HG02938 (cell line): Measurements from ENCODE around the gene SYNGR2.

Source experiments
- ATAC-seq: cut with Tn5 transposase; IDR thresholded peaks from one replicate; pipeline ENCODE4 v1.9.1; 2021; ENCODE audit warnings: mild to moderate bottlenecking, moderate library complexity; ENCODE audit not compliant: unreplicated experiment

The SYNGR2 gene

DNA sequence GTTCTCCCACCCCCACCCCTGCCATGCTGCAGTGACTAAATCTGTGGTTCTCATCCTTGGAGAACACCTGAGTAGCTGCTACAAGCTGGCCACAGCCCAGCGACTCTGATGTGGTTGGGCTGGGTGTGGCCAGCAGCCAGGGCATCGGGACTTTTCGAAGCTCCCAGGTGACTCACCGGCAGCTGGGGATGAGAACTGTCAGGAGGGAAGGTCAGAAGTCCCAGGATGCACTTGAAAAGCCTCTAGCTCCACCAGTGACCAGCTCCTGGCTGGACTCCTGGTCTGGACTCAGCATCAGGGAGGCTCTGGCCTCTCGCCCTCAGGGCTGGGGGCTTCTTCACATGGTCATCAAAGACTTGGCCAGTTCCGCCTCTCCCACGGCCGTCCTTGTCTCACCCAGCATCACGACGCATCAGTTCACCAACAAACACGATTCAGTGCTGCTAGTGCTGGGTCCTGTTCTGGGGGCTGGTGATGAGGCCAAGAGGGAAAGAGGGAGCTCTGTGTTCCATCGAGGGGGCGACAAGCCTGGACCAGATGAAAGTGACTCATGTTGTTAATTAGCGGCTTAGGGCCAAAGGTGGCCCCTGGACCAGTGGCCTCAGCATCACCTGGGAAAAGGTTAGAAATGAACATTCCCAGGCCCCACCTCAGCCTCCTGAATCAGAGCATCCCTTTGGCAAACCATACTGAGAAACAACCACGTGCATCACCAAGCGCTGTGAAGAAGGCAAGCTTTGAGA lies 26.1 kb upstream of the SYNGR2 start:
- ATAC-seq: no peak

- ATAC-seq: no peak
Observed at GRCh38 chr17:78143214-78144146, 24.9 kb upstream of the SYNGR2 start.

DNA sequence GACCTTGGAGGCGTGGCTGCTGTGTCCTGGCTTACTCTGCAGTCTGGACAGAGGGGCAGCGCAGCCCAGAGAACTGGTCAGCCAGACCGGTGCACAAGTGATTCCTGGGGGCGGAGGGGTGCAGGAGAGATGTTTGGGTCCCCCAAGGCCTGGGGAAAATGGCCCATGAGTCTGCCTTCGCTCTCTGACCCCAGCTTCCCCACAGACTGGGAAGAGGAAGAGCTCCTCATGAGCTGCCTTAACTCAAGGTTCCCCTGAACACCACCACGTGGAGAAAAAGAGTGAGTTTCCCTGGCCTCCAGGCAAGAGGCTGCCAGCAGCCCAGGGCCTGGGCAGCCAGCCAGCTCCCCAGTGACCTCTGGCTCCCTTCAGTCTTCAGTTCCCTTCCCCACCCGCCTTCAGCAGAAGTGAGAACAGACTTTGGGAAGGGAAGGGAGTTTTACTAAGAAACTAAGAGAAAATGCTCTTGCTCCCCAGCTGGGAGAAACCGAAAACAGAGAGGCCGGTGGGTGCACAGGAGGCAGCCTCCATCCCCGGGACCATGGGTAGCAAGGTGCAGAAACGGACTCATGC lies 24.1 kb upstream of the SYNGR2 start:
- ATAC-seq: no peak

DNA sequence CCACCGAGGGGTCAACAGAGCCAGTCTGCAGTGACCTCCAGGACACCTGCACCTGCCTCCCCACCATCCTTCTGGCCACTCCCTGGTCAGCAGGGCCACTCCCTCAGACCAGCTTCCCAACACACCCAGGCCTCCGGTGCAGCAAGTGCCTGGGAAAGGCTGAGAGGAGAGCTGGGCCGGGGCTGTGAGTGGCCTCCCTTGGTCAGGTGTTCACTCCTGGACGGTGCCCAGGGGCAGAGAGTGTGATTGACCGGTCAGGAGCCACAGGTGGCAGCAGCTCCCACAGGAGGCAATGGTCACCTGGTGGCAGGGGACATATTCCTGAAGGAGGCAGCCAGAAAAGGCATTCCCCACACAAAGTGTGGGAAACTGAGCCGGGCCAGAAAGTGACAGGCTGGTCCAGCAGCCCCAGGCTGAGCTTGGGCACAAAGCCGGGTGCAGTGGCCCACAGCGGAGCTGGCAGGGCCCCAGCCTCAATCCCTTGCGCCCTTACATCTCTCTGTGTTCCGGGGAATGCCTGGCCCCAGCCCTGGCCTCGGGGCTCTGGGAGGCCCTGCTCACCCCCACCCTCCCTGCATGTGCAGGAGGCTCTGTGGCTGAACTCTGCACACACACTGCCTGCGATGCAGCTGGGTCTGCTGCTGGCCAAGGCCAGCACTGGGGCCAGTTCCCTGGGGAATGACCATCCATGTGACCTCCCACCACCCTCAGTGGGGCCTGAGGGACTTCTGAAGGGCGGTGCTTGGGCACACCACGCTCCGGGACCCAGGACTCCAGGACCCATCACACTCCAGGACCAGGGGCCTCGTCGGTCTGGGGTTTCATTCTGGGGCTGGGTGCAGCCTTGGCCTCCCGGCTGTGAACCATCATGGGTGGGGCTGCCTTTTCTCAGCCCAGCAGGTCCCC lies 23.4 kb upstream of the SYNGR2 start:
- no peak for ATAC-seq

- ATAC-seq: no peak
Observed at GRCh38 chr17:78146471-78146869, 21.9 kb upstream of the SYNGR2 start.

GRCh38 chr17:78146881-78147280 lies 21.5 kb upstream of the SYNGR2 start:
- ATAC-seq: no peak

DNA sequence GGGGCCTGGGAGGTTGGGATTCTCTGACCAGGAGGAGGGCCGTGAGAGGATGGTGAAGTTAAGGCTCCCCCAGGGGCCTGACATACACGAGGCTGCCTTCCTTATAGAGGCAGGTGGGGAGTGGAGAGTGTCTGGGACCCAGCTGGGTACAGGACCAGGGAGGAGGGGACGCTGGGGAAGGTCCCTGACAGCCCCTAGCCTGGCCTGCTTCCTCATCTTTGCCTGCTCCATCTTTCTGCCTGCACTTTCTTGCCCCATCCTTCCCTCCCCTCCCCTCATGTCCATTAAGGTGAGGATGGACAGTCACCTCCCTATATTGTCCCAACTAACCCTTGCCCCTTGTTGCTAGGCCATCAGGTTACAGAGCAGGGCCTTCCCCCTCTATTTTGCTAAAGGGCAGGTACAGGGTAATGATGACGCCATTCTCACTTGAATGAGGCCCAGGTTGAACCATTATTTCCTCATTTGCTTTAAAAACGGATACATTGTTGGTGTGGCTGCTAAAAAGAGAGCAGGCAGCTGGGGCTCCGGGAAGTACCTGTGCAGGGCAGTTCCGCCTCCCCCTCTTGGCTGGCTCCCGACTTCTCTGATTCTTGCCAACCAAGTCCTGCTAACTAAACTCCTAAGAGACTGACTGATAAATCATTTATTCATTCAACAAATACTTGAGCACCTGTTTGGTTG lies 20.9 kb upstream of the SYNGR2 start:
- ATAC-seq: no peak

DNA sequence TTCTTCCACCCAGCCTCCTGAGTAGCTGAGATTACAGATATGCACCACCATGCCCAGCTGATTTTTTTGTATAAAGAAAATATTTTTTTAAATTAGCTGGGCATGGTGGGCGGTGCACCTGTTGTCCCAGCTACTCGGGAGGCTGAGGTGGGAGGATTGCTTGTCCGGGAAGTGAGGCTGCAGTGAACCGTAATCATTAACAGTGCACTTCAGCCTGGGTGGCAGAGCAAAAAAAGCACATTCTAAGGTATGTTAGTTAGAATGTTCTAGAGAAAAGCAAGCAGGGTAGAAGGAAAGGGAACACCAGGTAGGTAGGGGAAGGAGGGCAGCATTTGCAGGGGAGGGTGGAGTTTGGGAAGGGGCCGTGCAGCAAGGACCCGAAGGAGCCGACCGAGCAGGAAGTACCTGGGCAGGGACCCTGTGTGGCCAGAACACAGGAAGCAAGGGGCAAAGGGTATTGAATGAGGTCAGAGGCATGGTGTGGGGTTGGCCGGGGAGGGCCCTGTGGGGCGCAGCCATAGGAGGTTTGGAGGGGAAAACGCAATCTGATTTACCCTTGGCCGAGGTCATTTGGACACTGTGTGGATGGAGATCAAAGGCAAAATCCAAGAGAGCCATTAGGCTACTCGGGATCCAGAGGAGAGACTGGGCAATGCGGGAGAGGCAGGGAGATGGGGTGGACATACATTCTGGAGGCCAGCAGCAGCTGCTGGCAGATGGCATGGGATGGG lies 19.9 kb upstream of the SYNGR2 start:
- no peak for ATAC-seq

GRCh38 chr17:78151514-78152008 lies 16.8 kb upstream of the SYNGR2 start:
- no peak for ATAC-seq

- peak; percentile 52 for ATAC-seq
Observed at GRCh38 chr17:78154903-78155811, 13.2 kb upstream of the SYNGR2 start.

DNA sequence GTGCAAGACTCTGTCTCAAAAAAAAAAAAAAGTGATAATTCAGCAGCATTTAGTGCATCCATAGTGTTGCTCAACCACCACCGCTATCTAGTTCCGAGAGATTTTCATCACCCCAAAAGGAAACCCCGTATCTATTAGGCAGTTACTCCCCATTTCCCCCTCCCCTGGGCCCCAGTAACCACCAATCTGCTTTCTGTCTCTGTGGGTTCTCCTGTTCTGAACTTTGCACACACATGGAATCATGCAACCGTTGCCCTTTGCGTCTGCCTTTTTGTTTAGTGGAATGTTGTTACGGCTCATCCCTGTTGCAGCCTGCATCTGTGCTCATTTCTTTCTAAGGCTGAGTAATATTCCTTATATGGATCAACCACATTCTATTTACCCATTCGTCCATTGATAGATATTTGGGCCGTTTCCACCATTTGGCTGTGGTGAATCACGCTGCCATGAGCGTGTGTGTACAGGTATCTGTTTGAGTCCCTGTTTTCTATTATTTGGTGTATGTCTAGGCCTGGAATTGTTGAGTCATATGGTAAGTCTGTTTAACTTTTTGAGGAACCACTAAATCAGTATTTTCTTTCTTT lies 8.7 kb upstream of the SYNGR2 start:
- ATAC-seq: no peak

DNA sequence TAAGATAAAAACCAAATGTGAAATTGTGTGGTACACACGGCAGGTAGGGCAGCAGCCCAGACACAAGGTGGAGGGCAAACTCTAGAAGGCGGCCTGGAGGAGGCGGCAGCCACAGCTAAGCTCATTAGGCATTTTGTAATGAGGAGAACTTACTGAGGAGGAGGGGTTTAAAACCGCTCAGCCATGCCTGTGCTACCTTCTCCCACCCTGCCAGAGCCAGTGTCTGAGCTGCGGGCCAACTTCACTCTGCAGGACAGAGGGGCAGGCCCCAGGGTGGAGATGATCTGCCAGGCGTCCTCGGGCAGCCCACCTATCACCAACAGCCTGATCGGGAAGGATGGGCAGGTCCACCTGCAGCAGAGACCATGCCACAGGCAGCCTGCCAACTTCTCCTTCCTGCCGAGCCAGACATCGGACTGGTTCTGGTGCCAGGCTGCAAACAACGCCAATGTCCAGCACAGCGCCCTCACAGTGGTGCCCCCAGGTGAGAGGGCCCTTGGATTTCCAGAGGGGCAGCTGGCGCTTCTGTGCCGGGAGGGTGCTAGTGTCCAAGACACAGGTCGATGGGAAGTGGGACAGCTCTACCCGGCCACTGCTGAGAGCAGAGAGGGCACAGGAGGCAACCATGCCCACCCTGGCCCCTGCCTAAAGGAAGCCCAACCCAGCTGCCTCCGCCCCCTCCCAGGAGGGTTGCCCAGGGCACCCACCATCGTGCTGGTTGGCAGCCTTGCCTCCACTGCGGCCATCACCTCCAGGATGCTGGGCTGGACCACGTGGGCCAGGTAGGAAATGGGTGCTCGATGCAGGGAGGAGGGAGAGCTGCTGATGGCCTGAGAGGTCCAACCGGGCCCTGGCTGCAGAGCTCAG lies 4.3 kb upstream of the SYNGR2 start:
- no peak for ATAC-seq

DNA sequence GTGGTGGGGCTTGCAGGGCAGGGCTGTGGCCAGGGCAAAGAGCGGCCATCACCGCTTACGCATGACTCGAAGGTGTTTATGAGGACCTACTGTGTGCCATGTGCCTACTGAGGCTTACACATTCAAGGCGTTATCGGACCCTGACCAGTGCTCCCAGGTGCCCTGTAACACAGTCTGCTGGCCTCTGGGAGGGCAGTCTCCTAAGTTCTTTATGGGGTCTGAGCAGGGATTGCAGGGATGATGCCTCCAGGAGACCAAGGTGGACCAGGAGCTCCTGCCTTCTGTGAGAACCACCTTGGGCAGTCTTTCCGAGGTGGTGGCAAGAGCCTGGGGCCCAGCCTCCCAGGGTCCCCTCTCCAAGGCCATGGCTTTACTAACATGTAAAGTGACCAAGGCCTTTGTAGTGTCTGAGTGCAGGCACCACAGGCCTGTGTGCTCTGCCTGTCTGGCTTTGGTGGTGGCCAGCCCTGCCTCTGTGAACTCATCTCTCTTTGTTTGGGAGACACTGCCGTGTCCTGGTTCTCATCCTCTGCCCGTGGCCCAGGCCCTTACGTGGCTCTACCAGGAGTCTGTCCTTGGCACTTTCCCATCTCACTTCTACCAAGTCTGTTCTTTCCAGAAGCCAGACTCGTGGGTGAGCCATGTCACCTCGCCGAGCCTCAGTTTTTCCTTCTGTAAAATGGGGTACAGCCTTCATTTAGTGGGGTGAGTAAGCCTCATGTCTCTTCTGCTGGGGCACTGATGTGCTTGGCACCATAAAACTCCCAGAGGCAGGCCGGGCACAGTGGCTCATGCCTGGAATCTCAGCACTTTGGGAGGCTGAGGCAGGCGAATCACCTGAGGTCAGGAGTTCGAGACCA lies 3.4 kb upstream of the SYNGR2 start:
- no peak for ATAC-seq

- ATAC-seq: no peak
Observed at GRCh38 chr17:78166416-78166815, 2.0 kb upstream of the SYNGR2 start.

DNA sequence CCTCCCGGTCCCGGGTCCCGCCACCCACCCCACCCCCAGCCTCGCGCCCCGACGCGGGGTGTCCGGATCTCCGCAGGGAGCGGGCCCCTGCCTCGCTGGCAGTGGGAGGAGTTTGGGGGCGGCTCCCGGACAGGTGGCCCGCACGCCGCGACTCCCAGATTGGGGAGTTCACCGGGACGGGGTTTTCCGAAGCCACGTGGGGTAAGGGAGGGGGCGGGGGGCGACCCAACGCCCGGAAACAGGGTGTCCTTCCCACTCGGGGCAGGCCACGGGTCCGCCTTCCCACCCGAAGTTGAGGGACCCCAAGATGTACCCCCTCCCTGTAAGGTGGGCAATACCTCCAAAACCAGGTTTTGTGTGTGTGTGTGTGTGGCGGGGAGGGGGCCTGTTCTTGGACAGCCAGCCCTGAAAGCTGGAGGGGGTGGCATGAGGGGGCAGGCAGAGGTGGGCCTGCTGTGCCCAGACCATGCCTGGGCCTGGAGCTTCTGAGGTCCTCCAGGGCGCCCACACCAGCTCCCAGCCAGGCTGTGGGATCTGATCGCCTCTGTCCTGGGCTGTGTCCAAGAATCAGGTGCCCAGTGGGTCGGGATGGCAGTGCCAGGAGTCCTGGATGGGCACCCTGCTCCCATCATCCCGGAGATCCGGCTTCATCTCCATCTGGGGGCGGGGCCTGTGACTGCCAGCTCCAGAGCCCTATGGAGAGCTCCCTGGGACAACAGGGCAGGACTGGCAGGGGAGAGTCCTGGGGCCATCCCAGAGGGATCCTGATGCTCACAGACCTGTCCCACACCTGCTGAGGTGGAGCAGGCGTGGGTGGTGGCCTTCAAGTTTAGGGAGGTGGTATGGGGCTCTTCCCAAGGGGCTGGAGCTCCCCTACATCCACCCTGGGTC lies 767 bp downstream of the SYNGR2 start:
- peak; percentile 18 for ATAC-seq
